ENCODE results near the gene VAV3. TPM values are rescaled to one million over a fixed set of nuclear protein-coding genes. Genes with fewer than 3 reads are reported as not detected.

Gene VAV3
- total and polyA plus RNA-seq, 2 of the 8 experiments (the other 6 are each of a cell fraction or from before 2014, with no cell fraction given): 2.9 to 7.9 TPM

DNA sequence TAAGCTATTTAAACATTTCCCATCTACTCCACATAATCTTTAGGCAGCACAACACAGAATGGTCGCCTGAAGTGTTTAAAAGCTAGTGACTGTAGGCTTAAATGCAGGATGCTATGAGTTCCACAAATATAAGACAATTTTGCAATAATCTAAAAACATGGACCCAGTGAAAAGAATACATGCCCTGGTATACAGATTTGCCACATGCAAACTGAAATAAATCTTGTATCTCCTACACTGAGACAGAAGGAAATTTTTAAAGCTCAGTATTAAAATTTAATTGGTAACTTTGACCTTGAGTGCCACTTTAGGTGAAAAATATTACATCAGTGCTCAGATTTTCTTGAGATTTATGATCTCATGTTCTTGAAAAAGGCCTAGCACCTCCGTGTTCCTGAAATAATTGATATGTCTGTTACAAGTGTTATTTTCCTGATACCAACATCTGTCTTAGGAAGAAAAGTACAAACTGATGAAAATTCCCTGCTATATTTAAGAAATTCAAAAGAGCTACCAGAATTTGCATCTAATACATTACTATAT lies 285.5 kb downstream of the VAV3 start:
- no peak overlapping the region for H2AK5ac ChIP-seq (ENCODE audit: low read depth, low read length)
- no peaks in the 10 kb centered on the region for H3K79me2 ChIP-seq (ENCODE audit: control insufficient read depth in 1 of 2, insufficient read depth in 2 of 2, low read length in 2 of 2)
- H2BK12ac ChIP-seq (ENCODE audit: low read depth, low read length): no peak overlapping the region
- no peak overlapping the region for H3K14ac ChIP-seq (ENCODE audit: insufficient read length)
- H3K36me3 ChIP-seq (ENCODE audit: control insufficient read depth in 2 of 4, insufficient read depth in 4 of 4, low read length in 3 of 4): peaks cover 0 to 3% (median 0%) of the 10 kb centered on the region in 4 experiments; a peak in 2 of 8 replicates
- H3K9ac ChIP-seq (replicated peaks in 1 of 4; ENCODE audit: extremely low read depth in 1 of 4, low read depth in 3 of 4, low read length in 3 of 4): no peak overlapping the region
- no peak overlapping the region for H3K27ac ChIP-seq (ENCODE audit: low read depth, low read length)
- no peak overlapping the region for H4K8ac ChIP-seq (ENCODE audit: extremely low read depth, insufficient read depth, low read length)
- H3K79me1 ChIP-seq (ENCODE audit: low read depth, low read length): no peaks in the 10 kb centered on the region
- peaks cover 3 to 5% of the 10 kb centered on the region in 2 experiments; a peak in 2 of 4 replicates for H3K9me3 ChIP-seq (ENCODE audit: insufficient read depth in 2 of 2, low read depth in 1 of 2, low read length in 1 of 2)
- no peak overlapping the region for H2AFZ ChIP-seq (ENCODE audit: low read length)
- H4K5ac ChIP-seq (ENCODE audit: insufficient read length, low read depth, low read length): no peak overlapping the region
- no peak overlapping the region for H3K23ac ChIP-seq (ENCODE audit: insufficient read length)
- H4K20me1 ChIP-seq (replicated peaks in 1 of 2; ENCODE audit: control insufficient read depth in 1 of 2, insufficient read depth in 2 of 2, low read length in 2 of 2): no peaks in the 10 kb centered on the region
- peaks cover 0 to 3% (median 0%) of the 10 kb centered on the region in 4 experiments; a peak in 1 of 7 replicates for H3K4me1 ChIP-seq (replicated peaks in 1 of 4; ENCODE audit: control insufficient read depth in 3 of 4, insufficient read depth in 4 of 4, low read length in 3 of 4)
- no peak overlapping the region for H2BK5ac ChIP-seq (ENCODE audit: low read depth, low read length)
- no peaks in the 10 kb centered on the region for H3K27me3 ChIP-seq (replicated peaks in 1 of 4; ENCODE audit: control insufficient read depth in 3 of 4, extremely low read depth in 1 of 4, insufficient read depth in 3 of 4, low read length in 3 of 4)
- no peak overlapping the region for H3K18ac ChIP-seq (ENCODE audit: extremely low read depth, low read length)
- H2BK15ac ChIP-seq (ENCODE audit: low read length): no peak overlapping the region
- CTCF ChIA-PET (ENCODE audit: partially characterized antibody): interaction anchor here (1.7 to 2.1 kb wide), 2 partner anchors 10 to 14 kb away, joined by 7 to 9 read pairs; no protein-coding TSS in a partner anchor
- no peak overlapping the region for H3K4me3 ChIP-seq (ENCODE audit: extremely low read depth in 1 of 4, insufficient read depth in 2 of 4, low read depth in 3 of 4, low read length in 4 of 4)
- no peak for FAIRE-seq
- H4K91ac ChIP-seq (replicated peaks; ENCODE audit: insufficient read length, low read length): no peak overlapping the region
- H2BK120ac ChIP-seq (replicated peaks; ENCODE audit: low read depth, low read length): no peak overlapping the region
- POLR2A ChIA-PET (ENCODE audit: partially characterized antibody): no interaction called here
- H3K4ac ChIP-seq (replicated peaks; ENCODE audit: insufficient read length, low read depth, low read length): no peak overlapping the region
- no peaks in the 10 kb centered on the region for H3K23me2 ChIP-seq (ENCODE audit: low read depth, low read length)
- WGBS, 2 experiments (ENCODE audit: extremely low coverage in 1 of 2, insufficient coverage in 1 of 2, insufficient read length in 1 of 2, insufficient replicate concordance in 2 of 2, low coverage in 1 of 2, low lambda C conversion rate in 2 of 2, missing lambda C conversion rate in 1 of 2): 85% methylated on average over 2 of the region's 2 CpGs; no CpG with 5 or more reads in 1 of the 2 experiments
- H3K56ac ChIP-seq (replicated peaks; ENCODE audit: insufficient read length, low read depth, low read length): no peak overlapping the region
- H3K4me2 ChIP-seq (ENCODE audit: insufficient read depth in 1 of 2, low read depth in 2 of 2, low read length in 2 of 2): no peak overlapping the region
- no peak for DNase-seq (ENCODE audit: low read depth in 1 of 2, low spot score in 2 of 2)
- H2BK20ac ChIP-seq (ENCODE audit: low read length): no peak overlapping the region
- TF ChIP-seq SAP30 (IDR thresholded peaks at IDR 0.05; ENCODE audit: insufficient read depth, insufficient replicate concordance, low read length) (no peak), JUND (IDR thresholded peaks at IDR 0.05; ENCODE audit: low read length) (no peak)
